ENCODE data around the gene PTPRM.

PTPRM gene

GRCh38 chr18:8401606-8402005 is 834.5 kb downstream of the PTPRM start:
- in situ Hi-C loops (cut with MboI; ENCODE audit: low sequenced_read_pairs) = no loop called here

GRCh38 chr18:8402237-8402636 is 835.1 kb downstream of the PTPRM start:
- in situ Hi-C loops (cut with MboI; ENCODE audit: low sequenced_read_pairs) = no loop called here

GRCh38 chr18:8403713-8404112 is 836.6 kb downstream of the PTPRM start:
- in situ Hi-C loops (cut with MboI; ENCODE audit: low sequenced_read_pairs) = no loop called here

- in situ Hi-C loops (cut with MboI; ENCODE audit: low sequenced_read_pairs) = no loop called here
Measured at GRCh38 chr18:8406186-8406867, 839.2 kb downstream of the PTPRM start.

GRCh38 chr18:8406868-8407250 is 839.7 kb downstream of the PTPRM start:
- in situ Hi-C loops (cut with MboI; ENCODE audit: low sequenced_read_pairs) = no loop called here

- in situ Hi-C loops (cut with MboI; ENCODE audit: low sequenced_read_pairs) = no loop called here
Measured at GRCh38 chr18:8409151-8409550, 842.0 kb downstream of the PTPRM start.

- in situ Hi-C loops (cut with MboI; ENCODE audit: low sequenced_read_pairs) = no loop called here
Measured at GRCh38 chr18:8411492-8411891, 844.4 kb downstream of the PTPRM start.

- in situ Hi-C loops (cut with MboI; ENCODE audit: low sequenced_read_pairs) = no loop called here
Measured at GRCh38 chr18:8412117-8412516, 845.0 kb downstream of the PTPRM start.

- in situ Hi-C loops (cut with MboI; ENCODE audit: low sequenced_read_pairs) = no loop called here
Measured at GRCh38 chr18:8413189-8413588, 846.1 kb downstream of the PTPRM start.

- in situ Hi-C loops (cut with MboI; ENCODE audit: low sequenced_read_pairs) = no loop called here
Measured at GRCh38 chr18:8413751-8414150, 846.6 kb downstream of the PTPRM start.

GRCh38 chr18:8416212-8417019 is 849.3 kb downstream of the PTPRM start:
- in situ Hi-C loops (cut with MboI; ENCODE audit: low sequenced_read_pairs) = no loop called here

GRCh38 chr18:8422391-8422790 is 855.3 kb downstream of the PTPRM start:
- in situ Hi-C loops (cut with MboI; ENCODE audit: low sequenced_read_pairs) = no loop called here

- in situ Hi-C loops (cut with MboI; ENCODE audit: low sequenced_read_pairs) = no loop called here
Measured at GRCh38 chr18:8423051-8423557, 856.0 kb downstream of the PTPRM start.

GRCh38 chr18:8424481-8424880 is 857.4 kb downstream of the PTPRM start:
- in situ Hi-C loops (cut with MboI; ENCODE audit: low sequenced_read_pairs) = no loop called here

- in situ Hi-C loops (cut with MboI; ENCODE audit: low sequenced_read_pairs) = loop anchor here (25.0 kb wide), 1 partner anchor 88 kb away; no protein-coding TSS in a partner anchor
Measured at GRCh38 chr18:8424917-8425725, 858.0 kb downstream of the PTPRM start.

GRCh38 chr18:8426401-8426800 is 859.3 kb downstream of the PTPRM start:
- in situ Hi-C loops (cut with MboI; ENCODE audit: low sequenced_read_pairs) = loop anchor here (25.0 kb wide), 1 partner anchor 89 kb away; no protein-coding TSS in a partner anchor

- in situ Hi-C loops (cut with MboI; ENCODE audit: low sequenced_read_pairs) = loop anchor here (25.0 kb wide), 1 partner anchor 90 kb away; no protein-coding TSS in a partner anchor
Measured at GRCh38 chr18:8427339-8427738, 860.2 kb downstream of the PTPRM start.

- in situ Hi-C loops (cut with MboI; ENCODE audit: low sequenced_read_pairs) = loop anchor here (25.0 kb wide), 1 partner anchor 92 kb away; no protein-coding TSS in a partner anchor
Measured at GRCh38 chr18:8428951-8429350, 861.8 kb downstream of the PTPRM start.

GRCh38 chr18:8431036-8431435 is 863.9 kb downstream of the PTPRM start:
- in situ Hi-C loops (cut with MboI; ENCODE audit: low sequenced_read_pairs) = loop anchor here (25.0 kb wide), 1 partner anchor 94 kb away; no protein-coding TSS in a partner anchor

- in situ Hi-C loops (cut with MboI; ENCODE audit: low sequenced_read_pairs) = loop anchor here (25.0 kb wide), 1 partner anchor 96 kb away; no protein-coding TSS in a partner anchor
Measured at GRCh38 chr18:8433323-8433722, 866.2 kb downstream of the PTPRM start.

GRCh38 chr18:8433771-8434170 is 866.7 kb downstream of the PTPRM start:
- in situ Hi-C loops (cut with MboI; ENCODE audit: low sequenced_read_pairs) = loop anchor here (25.0 kb wide), 1 partner anchor 96 kb away; no protein-coding TSS in a partner anchor

Data from HL-60/S4 (cell line).